Retinal pigment epithelial cell (primary cell): Measurements from ENCODE around the gene MLYCD.
A peak's percentile ranks its signal among the peaks of the same experiment; 100 is the strongest.

Experiments used
- DNase-seq: peaks from one replicate; pipeline ENCODE4 v3.0.0-alpha.2; 2010; ENCODE audit warnings: low read depth
- H3K4me3 ChIP-seq: 2 replicates; pipeline ENCODE4 v1.5.1; 2011; ENCODE audit warnings: mild to moderate bottlenecking, low read length, control low read depth, moderate library complexity
- TF ChIP-seq, protein P1 (sequence below): conservative IDR thresholded peaks from 2 replicates; pipeline ENCODE4 v1.5.1; 2011; ENCODE audit warnings: low read depth, low read length, control low read depth, inconsistent platforms

MLYCD gene

DNA sequence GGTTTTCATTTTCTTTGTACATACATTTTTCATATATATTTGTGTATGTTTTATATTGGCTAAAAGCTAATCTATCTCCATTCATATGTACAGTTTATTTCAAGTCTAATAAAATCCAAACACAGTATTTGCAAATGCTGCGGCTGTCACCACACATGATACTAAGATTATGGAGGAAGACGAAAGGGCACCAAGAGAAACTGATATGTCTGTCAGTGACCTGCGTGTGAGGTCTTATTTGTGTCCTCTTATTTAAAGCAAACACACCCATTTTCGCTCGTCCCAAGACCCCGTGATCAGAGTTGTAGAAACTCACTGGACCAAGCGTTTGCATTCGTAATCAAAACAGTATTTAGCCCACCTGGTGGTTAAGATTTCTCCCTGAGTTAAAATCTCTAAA, 8.2 kb downstream of the MLYCD start:
- TF ChIP-seq, protein P1, sequence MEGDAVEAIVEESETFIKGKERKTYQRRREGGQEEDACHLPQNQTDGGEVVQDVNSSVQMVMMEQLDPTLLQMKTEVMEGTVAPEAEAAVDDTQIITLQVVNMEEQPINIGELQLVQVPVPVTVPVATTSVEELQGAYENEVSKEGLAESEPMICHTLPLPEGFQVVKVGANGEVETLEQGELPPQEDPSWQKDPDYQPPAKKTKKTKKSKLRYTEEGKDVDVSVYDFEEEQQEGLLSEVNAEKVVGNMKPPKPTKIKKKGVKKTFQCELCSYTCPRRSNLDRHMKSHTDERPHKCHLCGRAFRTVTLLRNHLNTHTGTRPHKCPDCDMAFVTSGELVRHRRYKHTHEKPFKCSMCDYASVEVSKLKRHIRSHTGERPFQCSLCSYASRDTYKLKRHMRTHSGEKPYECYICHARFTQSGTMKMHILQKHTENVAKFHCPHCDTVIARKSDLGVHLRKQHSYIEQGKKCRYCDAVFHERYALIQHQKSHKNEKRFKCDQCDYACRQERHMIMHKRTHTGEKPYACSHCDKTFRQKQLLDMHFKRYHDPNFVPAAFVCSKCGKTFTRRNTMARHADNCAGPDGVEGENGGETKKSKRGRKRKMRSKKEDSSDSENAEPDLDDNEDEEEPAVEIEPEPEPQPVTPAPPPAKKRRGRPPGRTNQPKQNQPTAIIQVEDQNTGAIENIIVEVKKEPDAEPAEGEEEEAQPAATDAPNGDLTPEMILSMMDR: no peak
- DNase-seq: no peak
- H3K4me3 ChIP-seq: no peak overlapping the region

DNA sequence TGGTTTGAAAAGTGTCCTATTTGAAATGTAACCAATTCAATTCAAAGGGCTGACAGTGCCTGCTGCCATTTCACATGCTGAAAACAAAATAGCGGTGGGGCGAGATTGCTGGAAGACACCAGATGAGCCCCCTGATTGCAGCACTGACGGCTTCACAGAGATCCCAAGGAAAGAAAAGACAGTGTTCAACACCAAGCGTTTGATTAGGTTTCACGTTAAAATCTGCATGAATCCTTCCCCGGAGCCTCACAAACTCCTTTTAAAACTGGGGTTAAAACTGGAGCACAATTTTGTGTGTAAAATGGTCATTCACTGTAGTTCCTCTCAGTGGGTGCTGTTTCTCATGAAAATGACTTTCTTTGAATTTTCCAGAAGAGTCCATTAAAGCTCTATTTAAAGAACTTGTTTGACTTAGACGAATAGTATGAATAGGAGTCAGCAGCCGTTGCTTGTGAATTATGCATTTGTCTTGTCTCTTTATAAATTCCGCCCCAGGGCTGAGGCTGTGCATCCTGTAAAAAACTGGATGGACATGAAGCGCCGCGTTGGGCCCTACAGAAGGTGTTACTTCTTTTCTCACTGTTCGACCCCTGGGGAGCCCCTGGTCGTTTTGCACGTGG, 8.8 kb downstream of the MLYCD start:
- TF ChIP-seq, protein P1: no peak
- H3K4me3 ChIP-seq: no peak overlapping the region
- no peak for DNase-seq

DNA sequence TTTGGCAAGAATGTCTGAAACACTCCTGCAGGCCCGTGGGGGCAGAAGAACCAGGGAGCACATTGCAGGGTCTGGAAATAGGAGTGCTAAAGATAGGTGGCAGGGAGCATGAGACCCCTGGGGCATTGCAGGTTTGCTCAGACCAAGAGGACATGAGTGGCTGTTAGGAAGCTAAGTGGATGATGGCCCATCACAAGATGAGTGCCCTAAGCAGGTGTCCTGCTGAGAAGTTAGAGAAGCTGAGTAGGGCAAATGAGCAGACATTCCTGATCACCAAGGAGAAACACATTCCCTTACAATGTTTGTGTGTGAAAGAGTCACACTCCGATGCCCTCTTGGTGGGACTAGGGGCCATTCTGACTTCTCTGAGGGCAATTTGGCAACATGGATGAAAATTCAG, 9.9 kb downstream of the MLYCD start:
- TF ChIP-seq, protein P1: no peak
- DNase-seq: no peak
- H3K4me3 ChIP-seq: no peak overlapping the region

DNA sequence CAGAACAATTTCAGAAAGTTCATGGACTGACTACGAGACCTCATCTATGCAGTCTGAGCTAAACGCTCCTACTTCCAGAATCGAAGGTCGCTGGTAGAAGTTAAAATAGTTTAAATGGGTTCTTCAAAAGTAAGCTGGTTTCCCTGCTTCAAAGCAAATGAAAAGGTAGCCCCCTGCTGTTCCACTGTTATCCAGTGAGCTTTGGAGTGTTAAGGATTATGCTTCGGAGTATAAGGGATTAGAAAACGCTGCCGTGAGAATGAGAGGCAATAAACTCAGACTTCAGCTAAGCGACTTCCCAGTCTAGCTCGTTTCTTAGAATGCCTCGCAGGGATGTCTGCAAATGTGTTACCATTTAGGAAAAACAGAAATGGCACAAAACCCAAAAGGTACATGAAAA, 12.4 kb downstream of the MLYCD start:
- H3K4me3 ChIP-seq: no peak overlapping the region
- DNase-seq: no peak
- TF ChIP-seq, protein P1: peak; percentile 3

DNA sequence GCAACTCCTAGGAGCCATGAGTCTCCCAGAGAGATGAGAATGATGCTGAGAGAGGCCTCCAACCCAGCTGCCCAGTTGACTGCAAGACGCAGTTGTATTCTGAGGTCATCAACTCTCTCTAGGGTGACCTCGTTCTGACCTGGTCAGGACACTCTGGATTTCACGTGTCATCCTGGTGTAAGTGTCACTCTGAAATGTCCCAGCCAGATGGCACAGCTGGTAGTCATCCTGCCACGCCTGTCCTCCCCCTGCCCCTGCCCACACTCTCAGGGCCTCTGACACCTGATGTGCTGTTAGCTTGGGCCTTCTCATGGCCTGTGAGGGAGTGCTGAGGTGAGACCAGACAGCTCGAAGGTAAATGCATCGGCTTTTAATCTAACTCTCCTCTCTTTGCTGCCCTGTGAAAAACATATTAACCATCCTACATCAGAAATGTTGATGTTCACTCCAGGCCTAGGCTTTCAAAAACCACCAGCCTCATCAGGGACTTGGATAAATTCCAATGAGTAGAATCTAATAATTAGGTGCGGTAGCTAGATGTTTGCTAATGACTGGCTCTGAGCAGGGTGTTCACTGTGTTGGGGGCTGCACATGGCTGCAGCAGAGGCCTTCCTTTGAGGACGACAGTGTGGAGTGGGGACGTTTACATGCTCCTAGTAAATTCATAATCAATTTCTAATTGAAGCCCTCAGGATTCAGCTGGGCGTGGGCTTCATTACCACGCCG, 13.8 kb downstream of the MLYCD start:
- no peak for DNase-seq
- H3K4me3 ChIP-seq: no peak overlapping the region
- TF ChIP-seq, protein P1: no peak

DNA sequence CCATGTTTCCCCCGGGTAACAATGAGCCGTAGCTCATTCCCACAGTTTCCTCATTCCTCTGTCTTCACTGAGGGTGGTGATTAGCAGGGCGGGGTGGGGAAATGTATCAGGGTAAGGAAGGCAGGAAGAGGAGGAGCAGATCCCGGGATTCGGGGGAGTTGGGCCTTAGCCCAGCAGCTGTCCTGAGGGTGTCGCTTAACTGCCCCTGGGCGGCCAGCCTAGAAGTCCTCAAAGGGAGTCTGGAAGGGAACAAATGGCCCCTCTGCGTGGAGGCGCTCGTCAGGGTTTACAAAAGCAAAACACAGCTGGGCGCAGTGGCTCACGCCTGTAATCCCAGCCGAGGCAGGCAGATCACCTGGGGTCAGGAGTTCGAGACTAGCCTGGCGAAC, 14.3 kb downstream of the MLYCD start:
- no peak for DNase-seq
- no peak overlapping the region for H3K4me3 ChIP-seq
- TF ChIP-seq, protein P1: no peak

DNA sequence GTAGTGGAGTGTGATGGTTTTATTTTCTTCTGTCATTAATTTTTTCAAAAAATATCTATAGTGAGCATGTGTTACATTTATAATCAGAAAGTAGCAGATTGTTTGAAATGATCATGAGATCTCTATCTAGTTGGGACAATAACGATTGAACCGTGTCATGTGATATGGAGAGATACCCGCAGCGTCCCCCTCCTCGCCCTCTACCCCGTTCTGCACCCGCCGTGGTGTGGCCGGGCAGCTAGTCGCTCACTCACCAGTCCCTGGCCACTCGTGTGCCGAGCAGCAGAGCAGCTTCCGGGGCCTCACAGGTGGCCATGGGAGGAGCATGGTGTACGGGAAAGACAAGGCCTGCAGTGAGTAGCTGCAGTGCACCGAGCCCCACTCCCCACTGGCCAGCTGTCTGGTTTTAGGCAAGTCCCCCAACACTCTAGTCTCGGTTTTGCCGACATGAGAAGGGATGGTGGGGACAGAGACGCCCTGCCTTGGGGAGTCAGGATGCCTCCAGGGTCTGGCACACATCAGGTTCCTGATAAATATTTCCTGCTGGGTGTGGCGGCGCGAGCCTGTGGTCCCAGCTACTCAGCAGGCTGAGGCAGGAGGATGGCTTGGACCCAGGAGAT, 15.3 kb downstream of the MLYCD start:
- H3K4me3 ChIP-seq: no peak overlapping the region
- DNase-seq: no peak
- TF ChIP-seq, protein P1: no peak
